Endothelial cell of umbilical vein (primary cell): ENCODE results near the gene ITPRIPL1. TPM values are rescaled to one million over a fixed set of nuclear protein-coding genes. Genes with fewer than 3 reads are reported as not detected.

Source experiments
- BruUV-seq: library from RNA; stranded (reverse); fragments of 400-500 nt; replicated peaks from 2 replicates; lab custom pipeline; 2021; lab: Mats Ljungman, UMichigan
- CTCF ChIA-PET: fragments of 300-600, 350-600 bp; sonication (Branson Sonifier 250); formaldehyde crosslinking; loops from one replicate; lab custom pipeline; 2021; ENCODE audit warnings: antibody characterized with exemption, inconsistent platforms; lab: Charles Lee
- POLR2A ChIA-PET: fragments of 300-600, 350-600 bp; sonication (Branson Sonifier 250); formaldehyde crosslinking; loops from one replicate; lab custom pipeline; 2021; ENCODE audit warnings: antibody characterized with exemption, inconsistent platforms; lab: Charles Lee
- DNase-seq: peaks from one replicate; pipeline ENCODE4 v3.0.0-alpha.2; 2011; ENCODE audit warnings: low read depth, low spot score
- FAIRE-seq: peaks from 2 replicates; lab custom pipeline; 2011; peaks lifted over from hg19 to GRCh38; lab: Jason Lieb, UNC
- H2AFZ ChIP-seq: 2 replicates; pipeline ENCODE4 v1.6.0; 2012; ENCODE audit warnings: low read depth, low read length, control low read depth, inconsistent platforms
- H3K27ac ChIP-seq: 2 replicates; pipeline ENCODE4 v1.5.1; 2011; ENCODE audit warnings: low read depth, mild to moderate bottlenecking, control low read depth, low read length, moderate library complexity; ENCODE audit not compliant: insufficient read depth
- H3K27me3 ChIP-seq, 2 experiments: 2 replicates each; pipeline versions ENCODE4 v1.6.0 to v1.6.1; 2011; ENCODE audit warnings: low read length in 2 of 2, mixed read lengths in 1 of 2; ENCODE audit not compliant: control insufficient read depth in 2 of 2, insufficient read depth in 2 of 2
- H3K36me3 ChIP-seq, 2 experiments: 2 replicates in 1 of 2; 3 replicates in 1 of 2; pipeline ENCODE4 v1.5.1; 2011; ENCODE audit warnings: low read length in 2 of 2, mild to moderate bottlenecking in 1 of 2, moderate library complexity in 1 of 2; ENCODE audit not compliant: control insufficient read depth in 2 of 2, insufficient read depth in 2 of 2; ENCODE audit errors: extremely low read depth in 1 of 2
- H3K4me1 ChIP-seq: 3 replicates; pipeline ENCODE4 v1.5.1; 2011; ENCODE audit warnings: mild to moderate bottlenecking, low read length; ENCODE audit not compliant: control insufficient read depth, insufficient read depth; ENCODE audit errors: extremely low read depth
- H3K4me2 ChIP-seq: 2 replicates; pipeline ENCODE4 v1.6.1; 2011; ENCODE audit warnings: low read length, control low read depth, mixed read lengths; ENCODE audit not compliant: insufficient read depth
- H3K4me3 ChIP-seq, 3 experiments: fragments of 200-600 bp in 1 of 3; sonication (generic), shearing (Covaris generic) in 1 of 3; replicated peaks in 1 of 3; 2 replicates each; pipeline ENCODE4 v1.5.1; 2011 to 2016; ENCODE audit warnings: control low read depth in 3 of 3, low read length in 3 of 3, mild to moderate bottlenecking in 2 of 3, inconsistent platforms in 1 of 3, low read depth in 1 of 3, moderate library complexity in 1 of 3; ENCODE audit not compliant: insufficient read depth in 1 of 3
- H3K79me2 ChIP-seq: 2 replicates; pipeline ENCODE4 v1.6.0; 2012; ENCODE audit warnings: low read length, inconsistent platforms; ENCODE audit not compliant: control insufficient read depth, insufficient read depth
- H3K9ac ChIP-seq: replicated peaks from 2 replicates; pipeline ENCODE3; 2011; ENCODE audit warnings: low read length, control low read depth; ENCODE audit not compliant: insufficient read depth; ENCODE audit errors: extremely low read depth
- H3K9me1 ChIP-seq: replicated peaks from 3 replicates; pipeline ENCODE4 v1.6.0; 2011; ENCODE audit warnings: mild to moderate bottlenecking, low read length; ENCODE audit not compliant: control insufficient read depth, insufficient read depth; ENCODE audit errors: extremely low read depth
- H3K9me3 ChIP-seq: replicated peaks from 2 replicates; pipeline ENCODE4 v1.5.1; 2012; ENCODE audit warnings: low read length, inconsistent platforms; ENCODE audit not compliant: control insufficient read depth, insufficient read depth
- H4K20me1 ChIP-seq: replicated peaks from 2 replicates; pipeline ENCODE3; 2011; ENCODE audit warnings: mild to moderate bottlenecking, low read length; ENCODE audit not compliant: control insufficient read depth, insufficient read depth; ENCODE audit errors: extremely low read depth
- CTCF ChIP-seq, 2 donors: IDR thresholded peaks; 1 replicate in 1 of 2; 2 replicates in 1 of 2; pipeline ENCODE4 v1.5.1; 2011; ENCODE audit warnings: low read length in 2 of 2, mild to moderate bottlenecking in 2 of 2, moderate library complexity in 2 of 2, control low read depth in 1 of 2, inconsistent platforms in 1 of 2, low read depth in 1 of 2; ENCODE audit not compliant: insufficient read depth in 1 of 2; ENCODE audit errors: extremely low read depth in 1 of 2
- EZH2 ChIP-seq: IDR thresholded peaks from 2 replicates; pipeline ENCODE4 v1.6.1; 2012; ENCODE audit warnings: borderline replicate concordance, low read depth, mild to moderate bottlenecking, moderate library complexity, low read length, inconsistent platforms; ENCODE audit not compliant: severe bottlenecking
- FOS ChIP-seq: IDR thresholded peaks from 2 replicates; pipeline ENCODE4 v1.6.1; 2011; ENCODE audit warnings: mild to moderate bottlenecking, low read length, moderate library complexity, borderline replicate concordance; ENCODE audit not compliant: insufficient read depth
- GATA2 ChIP-seq: IDR thresholded peaks from 2 replicates; pipeline ENCODE4 v1.7.0; 2011; ENCODE audit warnings: low read depth, mild to moderate bottlenecking, moderate library complexity, mixed read lengths, low read length; ENCODE audit not compliant: insufficient read length, insufficient read depth
- JUN ChIP-seq: IDR thresholded peaks from 2 replicates; pipeline ENCODE4 v1.6.1; 2011; ENCODE audit warnings: borderline replicate concordance, low read depth; ENCODE audit not compliant: insufficient read length, insufficient read depth
- MAX ChIP-seq: IDR thresholded peaks from 2 replicates; pipeline ENCODE4 v1.6.1; 2011; ENCODE audit not compliant: insufficient read depth, insufficient read length
- MYC ChIP-seq: IDR thresholded peaks from one replicate; pipeline ENCODE4 v1.6.1; 2011; ENCODE audit warnings: mild to moderate bottlenecking, low read depth, low read length
- POLR2A ChIP-seq: IDR thresholded peaks from 2 replicates; pipeline ENCODE4 v1.6.1; 2012; ENCODE audit warnings: low read depth, mild to moderate bottlenecking, control low read depth, low read length
- POLR2AphosphoS5 ChIP-seq: IDR thresholded peaks from 2 replicates; pipeline ENCODE4 v1.6.1; 2012; ENCODE audit warnings: low read depth, mild to moderate bottlenecking, control low read depth, low read length, moderate library complexity; ENCODE audit not compliant: insufficient read depth
- dilution Hi-C: fragments of 300-500 bp; cut with MboI; formaldehyde crosslinking; loops from one replicate; pipeline ENCODE4 v1.15.0; 2019; ENCODE audit warnings: low sequenced_read_pairs; ENCODE audit not compliant: extremely low pct_ligation_motif_present
- intact Hi-C: fragments of 100-400 bp; cut with micrococcal nuclease; formaldehyde crosslinking; loops from one replicate; pipeline ENCODE4 v1.10.0; 2022
- polyA plus RNA-seq, 4 experiments: library from polyadenylated mRNA; depleted of rRNA in 3 of 4; stranded (reverse) in 3 of 4; unstranded in 1 of 4; fragments of >200 nt; gene quantifications; 2 replicates each; pipeline versions ENCODE4 v1.2.1 to v1.2.3, GENCODE V29; 2011 to 2012; ENCODE audit warnings: missing spikeins in 1 of 4
- total RNA-seq: library from RNA; stranded (reverse); gene quantifications from 2 replicates; pipeline ENCODE4 v1.2.3, GENCODE V29; 2021

Gene ITPRIPL1
- total and polyA plus RNA-seq, 2 donors (not counting 3 experiments of a cell fraction or from before 2014, with no cell fraction given), result 2.6 to 5.8 TPM

- no peak for DNase-seq
- Histone ChIP-seq H3K79me2 (peaks cover 51% of the 10 kb centered on the region), H3K9ac (peak overlapping the region; percentile 73), H3K27me3 (no peaks in the 10 kb centered on the region), H3K4me2 (peak overlapping the region; percentile 95), H3K36me3 (peaks cover 0 to 2% of the 10 kb centered on the region in 2 experiments), H3K4me1 (peaks cover 15% of the 10 kb centered on the region), H3K9me1 (no peaks in the 10 kb centered on the region), H4K20me1 (no peaks in the 10 kb centered on the region), H3K4me3 (peak overlapping the region; percentile 75 to 90 (median 90)), H3K9me3 (no peaks in the 10 kb centered on the region), H2AFZ (peak overlapping the region; percentile 90), H3K27ac (peak overlapping the region; percentile 50)
- TF ChIP-seq GATA2 (peak; percentile 38), JUN (no peak), EZH2 (no peak), POLR2A (peak; percentile 63), POLR2AphosphoS5 (no peak)
- dilution Hi-C loops (no loop called here), intact Hi-C loops (loop anchor here (1.0 to 5.0 kb wide), 2 partner anchors 69 to 128 kb away; partner anchors contain the start of genes CIAO1, STARD7 and TMEM127)
- ChIA-PET POLR2A (interaction anchor here (0.7 to 1.6 kb wide), 3 partner anchors 9 to 11 kb away, joined by 5 to 10 read pairs (median 5); partner anchors contain the start of gene ITPRIPL1), CTCF (interaction anchor here (1.0 to 1.5 kb wide), 4 partner anchors 9 to 173 kb away, joined by 3 to 7 read pairs (median 4); no protein-coding TSS in a partner anchor)
- TSS peak; percentile 52 for BruUV-seq
- FAIRE-seq, result no peak
Measured at GRCh38 chr2:96336104-96336775, 11.1 kb downstream of the ITPRIPL1 start.

GRCh38 chr2:96336873-96337272 is 11.8 kb downstream of the ITPRIPL1 start:
- intact Hi-C loops, result loop anchor here (1.0 to 5.0 kb wide), 2 partner anchors 70 to 129 kb away; partner anchors contain the start of genes CIAO1, STARD7 and TMEM127
- dilution Hi-C loops, result no loop called here
- Histone ChIP-seq H3K79me2 (peaks cover 55% of the 10 kb centered on the region), H3K4me2 (peak overlapping the region; percentile 95), H3K4me3 (peak overlapping the region in 1 of 3 experiments; percentile 90), H3K27me3 (no peaks in the 10 kb centered on the region), H3K4me1 (peaks cover 15% of the 10 kb centered on the region), H3K9ac (no peak overlapping the region), H3K9me3 (no peaks in the 10 kb centered on the region), H2AFZ (peak overlapping the region; percentile 90), H4K20me1 (no peaks in the 10 kb centered on the region), H3K27ac (no peak overlapping the region), H3K36me3 (peaks cover 0 to 2% of the 10 kb centered on the region in 2 experiments), H3K9me1 (no peaks in the 10 kb centered on the region)
- ChIA-PET CTCF (no interaction called here), POLR2A (no interaction called here)
- FAIRE-seq, result no peak
- DNase-seq, result no peak
- TF ChIP-seq GATA2, result no peak
- TF ChIP-seq EZH2, result no peak
- no peak for TF ChIP-seq JUN
- TF ChIP-seq POLR2A, result no peak
- TF ChIP-seq CTCF (IDR thresholded peaks at IDR 0.05; ENCODE audit: extremely low read depth in 1 of 2, insufficient read depth in 1 of 2, low read depth in 1 of 2, low read length in 2 of 2), result no peak
- TF ChIP-seq MAX, result no peak
- no peak for TF ChIP-seq POLR2AphosphoS5
- no peak for TF ChIP-seq FOS
- TF ChIP-seq MYC, result no peak
- no TSS peak for BruUV-seq
